Subcutaneous abdominal adipose tissue (tissue), 5 donors: ENCODE results near the gene MUC6.

Experiments used
- H3K27ac ChIP-seq: one replicate; pipeline ENCODE4 v1.7.0; 2013; ENCODE audit warnings: low read depth, mild to moderate bottlenecking, inconsistent platforms, low read length, moderate library complexity
- H3K27me3 ChIP-seq, 5 donors: one replicate each; pipeline ENCODE4 v1.7.0; 2013; ENCODE audit warnings: low read length in 5 of 5, inconsistent platforms in 1 of 5; ENCODE audit not compliant: control insufficient read depth in 5 of 5, insufficient read depth in 4 of 5
- H3K36me3 ChIP-seq, 5 donors: one replicate each; pipeline ENCODE4 v1.7.0; 2013; ENCODE audit warnings: low read length in 5 of 5; ENCODE audit not compliant: control insufficient read depth in 5 of 5, insufficient read depth in 5 of 5
- H3K4me1 ChIP-seq, 5 donors: one replicate each; pipeline ENCODE4 v1.7.0; 2013; ENCODE audit warnings: low read length in 5 of 5, mild to moderate bottlenecking in 3 of 5, moderate library complexity in 1 of 5; ENCODE audit not compliant: control insufficient read depth in 5 of 5, insufficient read depth in 5 of 5
- H3K4me3 ChIP-seq, 5 donors: one replicate each; pipeline ENCODE4 v1.7.0; 2013; ENCODE audit warnings: low read length in 5 of 5, low read depth in 1 of 5
- H3K9ac ChIP-seq, 5 donors: one replicate each; pipeline ENCODE4 v1.7.0; 2013; ENCODE audit warnings: low read length in 5 of 5, mild to moderate bottlenecking in 4 of 5, moderate library complexity in 3 of 5
- H3K9me3 ChIP-seq, 5 donors: one replicate each; pipeline ENCODE4 v1.7.0; 2013; ENCODE audit warnings: low read length in 5 of 5; ENCODE audit not compliant: control insufficient read depth in 5 of 5
- donor health status: healthy.
- donor health status: healthy.
- donor health status: healthy.
- donor health status: healthy.
- donor health status: healthy.

The MUC6 gene

GRCh38 chr11:1029654-1030053 is 6.9 kb downstream of the MUC6 start:
- Histone ChIP-seq H3K4me3 (no peak overlapping the region), H3K4me1 (peaks cover 0 to 3% (median 0%) of the 10 kb centered on the region in 5 donors), H3K36me3 (peaks cover 0 to 7% (median 0%) of the 10 kb centered on the region in 5 donors), H3K27me3 (peaks cover 0 to 13% (median 7%) of the 10 kb centered on the region in 5 donors), H3K27ac (no peak overlapping the region), H3K9ac (no peak overlapping the region), H3K9me3 (no peaks in the 10 kb centered on the region)

GRCh38 chr11:1029051-1029450 is 7.5 kb downstream of the MUC6 start:
- Histone ChIP-seq H3K4me1 (peaks cover 0 to 3% (median 0%) of the 10 kb centered on the region in 5 donors), H3K27ac (no peak overlapping the region), H3K9me3 (no peaks in the 10 kb centered on the region), H3K27me3 (peaks cover 0 to 11% (median 7%) of the 10 kb centered on the region in 5 donors), H3K9ac (no peak overlapping the region), H3K36me3 (peaks cover 0 to 9% (median 0%) of the 10 kb centered on the region in 5 donors), H3K4me3 (no peak overlapping the region)

GRCh38 chr11:1028616-1029015 is 7.9 kb downstream of the MUC6 start:
- Histone ChIP-seq H3K9ac (no peak overlapping the region), H3K36me3 (peaks cover 0 to 12% (median 0%) of the 10 kb centered on the region in 5 donors), H3K4me3 (no peak overlapping the region), H3K27ac (no peak overlapping the region), H3K9me3 (no peaks in the 10 kb centered on the region), H3K27me3 (peaks cover 0 to 8% (median 7%) of the 10 kb centered on the region in 5 donors), H3K4me1 (peaks cover 0 to 3% (median 0%) of the 10 kb centered on the region in 5 donors)

- Histone ChIP-seq H3K9ac (no peak overlapping the region), H3K9me3 (no peaks in the 10 kb centered on the region), H3K27ac (no peak overlapping the region), H3K36me3 (peaks cover 0 to 12% (median 0%) of the 10 kb centered on the region in 5 donors), H3K4me3 (no peak overlapping the region), H3K4me1 (peaks cover 0 to 3% (median 0%) of the 10 kb centered on the region in 5 donors), H3K27me3 (peaks cover 0 to 8% (median 7%) of the 10 kb centered on the region in 5 donors)
These were observed 8.3 kb downstream of the MUC6 start for GRCh38 chr11:1028291-1028540.

- Histone ChIP-seq H3K27ac (no peak overlapping the region), H3K27me3 (peaks cover 0 to 8% (median 3%) of the 10 kb centered on the region in 5 donors), H3K9me3 (no peaks in the 10 kb centered on the region), H3K4me1 (peaks cover 0 to 3% (median 0%) of the 10 kb centered on the region in 5 donors), H3K9ac (no peak overlapping the region), H3K36me3 (peaks cover 0 to 12% (median 0%) of the 10 kb centered on the region in 5 donors), H3K4me3 (no peak overlapping the region)
These were observed 8.8 kb downstream of the MUC6 start for GRCh38 chr11:1027483-1028290.

GRCh38 chr11:1026641-1027482 is 9.7 kb downstream of the MUC6 start:
- Histone ChIP-seq H3K4me1 (peaks cover 0 to 3% (median 0%) of the 10 kb centered on the region in 5 donors), H3K4me3 (no peak overlapping the region), H3K9me3 (no peaks in the 10 kb centered on the region)

GRCh38 chr11:1026163-1026450 is 10.4 kb downstream of the MUC6 start:
- Histone ChIP-seq H3K27me3 (peaks cover 0 to 7% (median 0%) of the 10 kb centered on the region in 5 donors), H3K36me3 (peaks cover 0 to 10% (median 0%) of the 10 kb centered on the region in 5 donors), H3K4me3 (no peak overlapping the region), H3K9ac (no peak overlapping the region), H3K9me3 (no peaks in the 10 kb centered on the region), H3K27ac (no peak overlapping the region), H3K4me1 (peaks cover 0 to 3% (median 0%) of the 10 kb centered on the region in 5 donors)

More at GRCh38 chr11:1026641-1027482, 9.7 kb downstream of the MUC6 start:
- H3K27ac ChIP-seq = no peak overlapping the region
- peaks cover 0 to 7% (median 0%) of the 10 kb centered on the region in 5 donors for H3K36me3 ChIP-seq
- no peak overlapping the region for H3K9ac ChIP-seq
- peaks cover 0 to 7% (median 2%) of the 10 kb centered on the region in 5 donors for H3K27me3 ChIP-seq

- Histone ChIP-seq H3K4me3 (no peak overlapping the region), H3K9me3 (no peaks in the 10 kb centered on the region), H3K9ac (no peak overlapping the region), H3K27ac (no peak overlapping the region), H3K36me3 (peaks cover 0 to 10% (median 0%) of the 10 kb centered on the region in 5 donors), H3K4me1 (peaks cover 0 to 3% (median 0%) of the 10 kb centered on the region in 5 donors), H3K27me3 (peaks cover 0 to 6% (median 0%) of the 10 kb centered on the region in 5 donors)
These were observed 10.9 kb downstream of the MUC6 start for GRCh38 chr11:1025410-1026162.

GRCh38 chr11:1024597-1025409 is 11.7 kb downstream of the MUC6 start:
- Histone ChIP-seq H3K9ac (no peak overlapping the region), H3K27me3 (peaks cover 0 to 3% (median 0%) of the 10 kb centered on the region in 5 donors), H3K4me3 (no peak overlapping the region), H3K36me3 (peaks cover 0 to 10% (median 0%) of the 10 kb centered on the region in 5 donors), H3K9me3 (no peaks in the 10 kb centered on the region), H3K27ac (no peak overlapping the region), H3K4me1 (peaks cover 0 to 2% (median 0%) of the 10 kb centered on the region in 5 donors)
